HepG2 (cell line): Measurements from ENCODE around the gene ATN1. TPM values are rescaled to one million over a fixed set of nuclear protein-coding genes. Genes with fewer than 3 reads are reported as not detected.

Experiments
- BORCS8-MEF2B ChIP-seq: sonication (generic); formaldehyde crosslinking; IDR thresholded peaks from 2 replicates; pipeline ENCODE4 v1.8.0; 2022; ENCODE audit warnings: mild to moderate bottlenecking, missing genetic modification reagents
- FOSL2 ChIP-seq: sonication (generic); formaldehyde crosslinking; IDR thresholded peaks from 2 replicates; pipeline ENCODE4 v1.4.0; 2020; ENCODE audit warnings: missing genetic modification reagents
- NRL ChIP-seq: sonication (generic); formaldehyde crosslinking; IDR thresholded peaks from 2 replicates; pipeline ENCODE4 v1.5.0; 2020; ENCODE audit warnings: missing genetic modification reagents, mild to moderate bottlenecking, moderate library complexity, borderline replicate concordance
- PAWR ChIP-seq: sonication (generic); formaldehyde crosslinking; IDR thresholded peaks from 2 replicates; pipeline ENCODE4 v1.4.0; 2020; ENCODE audit warnings: missing genetic modification reagents, mild to moderate bottlenecking, borderline replicate concordance
- PHF21A ChIP-seq: sonication (generic); formaldehyde crosslinking; IDR thresholded peaks from 2 replicates; pipeline ENCODE4 v1.5.0; 2020; ENCODE audit warnings: mild to moderate bottlenecking, missing genetic modification reagents
- SALL1 ChIP-seq: sonication (generic); formaldehyde crosslinking; IDR thresholded peaks from 2 replicates; pipeline ENCODE4 v1.8.0; 2022; ENCODE audit warnings: mild to moderate bottlenecking, missing genetic modification reagents
- SRSF1 ChIP-seq: fragments of 200-400 bp; formaldehyde crosslinking; optimal IDR thresholded peaks from 2 replicates; pipeline ENCODE3; 2017; ENCODE audit warnings: mild to moderate bottlenecking, low read depth, low read length, moderate library complexity
- TEAD3 ChIP-seq: optimal IDR thresholded peaks from 2 replicates; pipeline ENCODE3; 2016; ENCODE audit warnings: borderline replicate concordance
- THYN1 ChIP-seq: sonication (generic); formaldehyde crosslinking; IDR thresholded peaks from 2 replicates; pipeline ENCODE4 v1.8.1; 2023; ENCODE audit warnings: low read depth, mild to moderate bottlenecking, moderate library complexity, missing genetic modification reagents, borderline replicate concordance
- TP53 ChIP-seq: sonication (generic); formaldehyde crosslinking; conservative IDR thresholded peaks from 2 replicates; pipeline ENCODE4 v1.4.0; 2020; ENCODE audit warnings: missing genetic modification reagents
- ZFP36L2 ChIP-seq: sonication (generic); formaldehyde crosslinking; IDR thresholded peaks from 2 replicates; pipeline ENCODE4 v1.4.0; 2020; ENCODE audit warnings: missing genetic modification reagents
- ZFP82 ChIP-seq: sonication (generic); formaldehyde crosslinking; IDR thresholded peaks from 2 replicates; pipeline ENCODE4 v1.5.1; 2020; ENCODE audit warnings: mild to moderate bottlenecking, missing genetic modification reagents, borderline replicate concordance
- ZNF296 ChIP-seq: sonication (generic); formaldehyde crosslinking; conservative IDR thresholded peaks from 2 replicates; pipeline ENCODE4 v1.5.0; 2020; ENCODE audit warnings: mild to moderate bottlenecking, missing genetic modification reagents
- ZNF558 ChIP-seq: sonication (generic); formaldehyde crosslinking; IDR thresholded peaks from 2 replicates; pipeline ENCODE4 v1.9.0; 2022; ENCODE audit warnings: mild to moderate bottlenecking, missing genetic modification reagents, borderline replicate concordance
- polyA plus RNA-seq, 8 experiments: library from polyadenylated mRNA; depleted of rRNA in 3 of 8; stranded (reverse) in 7 of 8; unstranded in 1 of 8; fragments of >200 nt; fragmentation: Illumina TruSeq in 4 of 8; extraction: Trizol in 4 of 8; gene quantifications; 2 replicates each; pipeline versions ENCODE4 v1.2.1 to v1.2.3, GENCODE V29; 2011 to 2016; ENCODE audit warnings: low read depth in 4 of 8, missing spikeins in 1 of 8, mixed read lengths in 1 of 8; ENCODE audit not compliant: insufficient read depth in 1 of 8
- total RNA-seq, 5 experiments: library from RNA; depleted of rRNA; stranded (reverse); fragments of >200 nt; fragmentation: Illumina TruSeq; extraction: Trizol; gene quantifications; 2 replicates each; pipeline ENCODE4 v1.2.3, GENCODE V29; 2016; ENCODE audit warnings: low read depth in 1 of 5
- TF ChIP-seq, protein P1 (sequence below), 2 experiments: fragments of 450-650 bp in 1 of 2; sonication (generic) in 1 of 2; formaldehyde crosslinking in 1 of 2; IDR thresholded peaks; 2 replicates each; pipeline versions ENCODE4 v1.6.1 to v1.8.0; 2016 to 2022; ENCODE audit warnings: antibody characterized with exemption in 1 of 2, mild to moderate bottlenecking in 1 of 2, missing genetic modification reagents in 1 of 2
- TF ChIP-seq, protein P2 (sequence below): IDR thresholded peaks from 2 replicates; pipeline ENCODE4 v1.4.0; 2020; ENCODE audit warnings: mild to moderate bottlenecking, missing genetic modification reagents

Gene ATN1
- total and polyA plus RNA-seq, 2 of the 13 experiments (the other 11 are each of a cell fraction or from before 2014, with no cell fraction given), result 2.1 to 8.6 TPM

DNA sequence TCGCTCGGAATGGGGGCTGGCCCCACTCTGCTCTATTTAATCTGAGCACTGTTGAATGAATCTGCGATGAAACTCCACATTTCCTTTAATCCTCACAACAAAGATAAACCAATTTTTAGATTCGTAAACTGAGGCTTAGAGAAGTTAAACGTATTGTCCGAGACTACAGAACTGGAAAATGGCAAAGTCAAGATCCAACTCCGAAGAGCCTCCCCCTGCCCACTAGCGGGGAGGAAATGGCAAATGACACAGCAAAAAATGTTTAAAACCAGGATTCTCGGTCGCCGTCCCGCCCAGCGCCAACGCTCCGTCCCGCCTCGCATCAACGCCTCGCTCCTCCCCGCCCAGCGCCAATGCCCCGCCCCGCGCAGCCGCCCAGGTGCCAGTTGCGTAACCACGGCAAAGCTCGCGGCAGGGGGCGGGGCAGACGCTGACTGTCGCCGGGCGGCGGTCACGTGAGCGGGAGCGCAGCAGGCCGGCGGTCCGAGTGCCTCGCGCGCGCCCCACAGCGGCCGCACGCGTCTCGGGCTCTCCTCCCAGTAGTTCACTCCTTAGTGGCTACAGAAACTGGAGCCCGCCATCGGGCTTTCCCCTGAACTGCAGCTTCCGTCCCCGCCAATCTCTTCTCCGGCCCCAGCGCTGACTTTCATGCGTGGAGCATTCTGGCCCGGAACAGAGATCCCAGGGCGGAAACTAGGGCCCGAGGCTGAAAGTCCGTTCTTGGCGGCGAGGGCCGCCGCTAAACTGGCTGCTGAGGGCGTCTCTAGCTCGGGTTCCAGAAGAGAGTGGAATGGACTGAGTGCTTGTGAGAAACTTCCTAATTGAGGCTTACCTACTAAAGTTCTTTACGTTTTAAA lies 36.7 kb upstream of the ATN1 start (continued):
- TF ChIP-seq, protein P1, sequence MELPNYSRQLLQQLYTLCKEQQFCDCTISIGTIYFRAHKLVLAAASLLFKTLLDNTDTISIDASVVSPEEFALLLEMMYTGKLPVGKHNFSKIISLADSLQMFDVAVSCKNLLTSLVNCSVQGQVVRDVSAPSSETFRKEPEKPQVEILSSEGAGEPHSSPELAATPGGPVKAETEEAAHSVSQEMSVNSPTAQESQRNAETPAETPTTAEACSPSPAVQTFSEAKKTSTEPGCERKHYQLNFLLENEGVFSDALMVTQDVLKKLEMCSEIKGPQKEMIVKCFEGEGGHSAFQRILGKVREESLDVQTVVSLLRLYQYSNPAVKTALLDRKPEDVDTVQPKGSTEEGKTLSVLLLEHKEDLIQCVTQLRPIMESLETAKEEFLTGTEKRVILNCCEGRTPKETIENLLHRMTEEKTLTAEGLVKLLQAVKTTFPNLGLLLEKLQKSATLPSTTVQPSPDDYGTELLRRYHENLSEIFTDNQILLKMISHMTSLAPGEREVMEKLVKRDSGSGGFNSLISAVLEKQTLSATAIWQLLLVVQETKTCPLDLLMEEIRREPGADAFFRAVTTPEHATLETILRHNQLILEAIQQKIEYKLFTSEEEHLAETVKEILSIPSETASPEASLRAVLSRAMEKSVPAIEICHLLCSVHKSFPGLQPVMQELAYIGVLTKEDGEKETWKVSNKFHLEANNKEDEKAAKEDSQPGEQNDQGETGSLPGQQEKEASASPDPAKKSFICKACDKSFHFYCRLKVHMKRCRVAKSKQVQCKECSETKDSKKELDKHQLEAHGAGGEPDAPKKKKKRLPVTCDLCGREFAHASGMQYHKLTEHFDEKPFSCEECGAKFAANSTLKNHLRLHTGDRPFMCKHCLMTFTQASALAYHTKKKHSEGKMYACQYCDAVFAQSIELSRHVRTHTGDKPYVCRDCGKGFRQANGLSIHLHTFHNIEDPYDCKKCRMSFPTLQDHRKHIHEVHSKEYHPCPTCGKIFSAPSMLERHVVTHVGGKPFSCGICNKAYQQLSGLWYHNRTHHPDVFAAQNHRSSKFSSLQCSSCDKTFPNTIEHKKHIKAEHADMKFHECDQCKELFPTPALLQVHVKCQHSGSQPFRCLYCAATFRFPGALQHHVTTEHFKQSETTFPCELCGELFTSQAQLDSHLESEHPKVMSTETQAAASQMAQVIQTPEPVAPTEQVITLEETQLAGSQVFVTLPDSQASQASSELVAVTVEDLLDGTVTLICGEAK (IDR thresholded peaks at IDR 0.05), result no peak
- TF ChIP-seq, protein P1 (CRISPR knock-in tag; IDR thresholded peaks at IDR 0.05), result peak; percentile 27; the same call in 1 of the 2 replicates
- TF ChIP-seq ZFP82 (CRISPR knock-in tag) (0 out of 2 replicates have a peak, but pooled peaks have one; percentile 37), NRL (CRISPR knock-in tag) (peak; percentile 54; the same call in 1 of the 2 replicates), ZNF296 (CRISPR knock-in tag) (no peak), TP53 (no peak), TEAD3 (CRISPR knock-in tag) (peak; percentile 58), THYN1 (CRISPR knock-in tag) (no peak), PAWR (no peak), BORCS8-MEF2B (peak; percentile 82), FOSL2 (CRISPR knock-in tag) (peak; percentile 70), SALL1 (CRISPR knock-in tag) (peak; percentile 93), ZNF558 (CRISPR knock-in tag) (0 out of 2 replicates have a peak, but pooled peaks have one; percentile 39), PHF21A (peak; percentile 84), ZFP36L2 (no peak), SRSF1 (peak; percentile 43)
- TF ChIP-seq, protein P2, sequence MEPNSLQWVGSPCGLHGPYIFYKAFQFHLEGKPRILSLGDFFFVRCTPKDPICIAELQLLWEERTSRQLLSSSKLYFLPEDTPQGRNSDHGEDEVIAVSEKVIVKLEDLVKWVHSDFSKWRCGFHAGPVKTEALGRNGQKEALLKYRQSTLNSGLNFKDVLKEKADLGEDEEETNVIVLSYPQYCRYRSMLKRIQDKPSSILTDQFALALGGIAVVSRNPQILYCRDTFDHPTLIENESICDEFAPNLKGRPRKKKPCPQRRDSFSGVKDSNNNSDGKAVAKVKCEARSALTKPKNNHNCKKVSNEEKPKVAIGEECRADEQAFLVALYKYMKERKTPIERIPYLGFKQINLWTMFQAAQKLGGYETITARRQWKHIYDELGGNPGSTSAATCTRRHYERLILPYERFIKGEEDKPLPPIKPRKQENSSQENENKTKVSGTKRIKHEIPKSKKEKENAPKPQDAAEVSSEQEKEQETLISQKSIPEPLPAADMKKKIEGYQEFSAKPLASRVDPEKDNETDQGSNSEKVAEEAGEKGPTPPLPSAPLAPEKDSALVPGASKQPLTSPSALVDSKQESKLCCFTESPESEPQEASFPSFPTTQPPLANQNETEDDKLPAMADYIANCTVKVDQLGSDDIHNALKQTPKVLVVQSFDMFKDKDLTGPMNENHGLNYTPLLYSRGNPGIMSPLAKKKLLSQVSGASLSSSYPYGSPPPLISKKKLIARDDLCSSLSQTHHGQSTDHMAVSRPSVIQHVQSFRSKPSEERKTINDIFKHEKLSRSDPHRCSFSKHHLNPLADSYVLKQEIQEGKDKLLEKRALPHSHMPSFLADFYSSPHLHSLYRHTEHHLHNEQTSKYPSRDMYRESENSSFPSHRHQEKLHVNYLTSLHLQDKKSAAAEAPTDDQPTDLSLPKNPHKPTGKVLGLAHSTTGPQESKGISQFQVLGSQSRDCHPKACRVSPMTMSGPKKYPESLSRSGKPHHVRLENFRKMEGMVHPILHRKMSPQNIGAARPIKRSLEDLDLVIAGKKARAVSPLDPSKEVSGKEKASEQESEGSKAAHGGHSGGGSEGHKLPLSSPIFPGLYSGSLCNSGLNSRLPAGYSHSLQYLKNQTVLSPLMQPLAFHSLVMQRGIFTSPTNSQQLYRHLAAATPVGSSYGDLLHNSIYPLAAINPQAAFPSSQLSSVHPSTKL, result peak; percentile 81
